ENCODE data around the gene DLG2.

DNA sequence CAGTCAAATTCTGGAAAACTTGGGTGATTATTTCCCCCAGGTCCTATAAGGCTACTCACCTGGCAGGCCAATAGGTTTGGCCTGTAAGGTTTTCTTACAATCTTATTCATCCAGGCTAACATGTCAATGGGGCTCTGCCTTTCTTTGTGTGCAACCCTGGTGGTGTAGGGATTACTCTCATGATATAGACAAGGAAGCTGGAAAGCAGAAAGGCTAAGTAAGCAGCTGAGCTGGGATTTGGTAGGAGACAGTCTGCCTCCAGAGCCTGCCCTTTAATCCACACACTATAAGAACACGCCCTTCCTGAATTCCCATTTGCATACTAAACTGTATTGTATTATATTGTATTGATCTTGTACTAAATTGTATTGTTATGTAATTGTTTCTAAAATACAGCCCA is 1967.7 kb downstream of the DLG2 start:
- TF ChIP-seq, protein P1, sequence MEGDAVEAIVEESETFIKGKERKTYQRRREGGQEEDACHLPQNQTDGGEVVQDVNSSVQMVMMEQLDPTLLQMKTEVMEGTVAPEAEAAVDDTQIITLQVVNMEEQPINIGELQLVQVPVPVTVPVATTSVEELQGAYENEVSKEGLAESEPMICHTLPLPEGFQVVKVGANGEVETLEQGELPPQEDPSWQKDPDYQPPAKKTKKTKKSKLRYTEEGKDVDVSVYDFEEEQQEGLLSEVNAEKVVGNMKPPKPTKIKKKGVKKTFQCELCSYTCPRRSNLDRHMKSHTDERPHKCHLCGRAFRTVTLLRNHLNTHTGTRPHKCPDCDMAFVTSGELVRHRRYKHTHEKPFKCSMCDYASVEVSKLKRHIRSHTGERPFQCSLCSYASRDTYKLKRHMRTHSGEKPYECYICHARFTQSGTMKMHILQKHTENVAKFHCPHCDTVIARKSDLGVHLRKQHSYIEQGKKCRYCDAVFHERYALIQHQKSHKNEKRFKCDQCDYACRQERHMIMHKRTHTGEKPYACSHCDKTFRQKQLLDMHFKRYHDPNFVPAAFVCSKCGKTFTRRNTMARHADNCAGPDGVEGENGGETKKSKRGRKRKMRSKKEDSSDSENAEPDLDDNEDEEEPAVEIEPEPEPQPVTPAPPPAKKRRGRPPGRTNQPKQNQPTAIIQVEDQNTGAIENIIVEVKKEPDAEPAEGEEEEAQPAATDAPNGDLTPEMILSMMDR (IDR thresholded peaks at IDR 0.05; ENCODE audit: low read depth, low read length, missing input control), result no peak
- TF ChIP-seq, protein P2, sequence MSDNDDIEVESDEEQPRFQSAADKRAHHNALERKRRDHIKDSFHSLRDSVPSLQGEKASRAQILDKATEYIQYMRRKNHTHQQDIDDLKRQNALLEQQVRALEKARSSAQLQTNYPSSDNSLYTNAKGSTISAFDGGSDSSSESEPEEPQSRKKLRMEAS (IDR thresholded peaks at IDR 0.05), result no peak
- TF ChIP-seq GABPA (IDR thresholded peaks at IDR 0.05 in 1 of 2, conservative IDR thresholded peaks at IDR 0.05 in 1 of 2) (no peak), RAD21 (IDR thresholded peaks at IDR 0.05) (no peak), NR2F2 (IDR thresholded peaks at IDR 0.05) (no peak), HNF4G (IDR thresholded peaks at IDR 0.05) (no peak), JUND (IDR thresholded peaks at IDR 0.05) (no peak), TAF1 (conservative IDR thresholded peaks at IDR 0.05) (no peak)
- TF ChIP-seq, protein P3, sequence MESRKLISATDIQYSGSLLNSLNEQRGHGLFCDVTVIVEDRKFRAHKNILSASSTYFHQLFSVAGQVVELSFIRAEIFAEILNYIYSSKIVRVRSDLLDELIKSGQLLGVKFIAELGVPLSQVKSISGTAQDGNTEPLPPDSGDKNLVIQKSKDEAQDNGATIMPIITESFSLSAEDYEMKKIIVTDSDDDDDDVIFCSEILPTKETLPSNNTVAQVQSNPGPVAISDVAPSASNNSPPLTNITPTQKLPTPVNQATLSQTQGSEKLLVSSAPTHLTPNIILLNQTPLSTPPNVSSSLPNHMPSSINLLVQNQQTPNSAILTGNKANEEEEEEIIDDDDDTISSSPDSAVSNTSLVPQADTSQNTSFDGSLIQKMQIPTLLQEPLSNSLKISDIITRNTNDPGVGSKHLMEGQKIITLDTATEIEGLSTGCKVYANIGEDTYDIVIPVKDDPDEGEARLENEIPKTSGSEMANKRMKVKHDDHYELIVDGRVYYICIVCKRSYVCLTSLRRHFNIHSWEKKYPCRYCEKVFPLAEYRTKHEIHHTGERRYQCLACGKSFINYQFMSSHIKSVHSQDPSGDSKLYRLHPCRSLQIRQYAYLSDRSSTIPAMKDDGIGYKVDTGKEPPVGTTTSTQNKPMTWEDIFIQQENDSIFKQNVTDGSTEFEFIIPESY (IDR thresholded peaks at IDR 0.05), result no peak
